Activated CD8-positive, alpha-beta memory T cell treated with anti-CD3 and anti-CD28 coated beads, Interleukin-2, amount 50 U/mL, for 24 hours (primary cell): Measurements from ENCODE around the gene PDIA3.
"Not testable (repeated sequence)": the region's sequence is repeated elsewhere in the genome, so short reads cannot be mapped to it uniquely, and the experiment has no call there.

ENCODE experiments used
- DNase-seq: peaks from one replicate; pipeline ENCODE4 v3.0.0-alpha.2; 2020; ENCODE audit errors: extremely low read depth

The PDIA3 gene

DNA sequence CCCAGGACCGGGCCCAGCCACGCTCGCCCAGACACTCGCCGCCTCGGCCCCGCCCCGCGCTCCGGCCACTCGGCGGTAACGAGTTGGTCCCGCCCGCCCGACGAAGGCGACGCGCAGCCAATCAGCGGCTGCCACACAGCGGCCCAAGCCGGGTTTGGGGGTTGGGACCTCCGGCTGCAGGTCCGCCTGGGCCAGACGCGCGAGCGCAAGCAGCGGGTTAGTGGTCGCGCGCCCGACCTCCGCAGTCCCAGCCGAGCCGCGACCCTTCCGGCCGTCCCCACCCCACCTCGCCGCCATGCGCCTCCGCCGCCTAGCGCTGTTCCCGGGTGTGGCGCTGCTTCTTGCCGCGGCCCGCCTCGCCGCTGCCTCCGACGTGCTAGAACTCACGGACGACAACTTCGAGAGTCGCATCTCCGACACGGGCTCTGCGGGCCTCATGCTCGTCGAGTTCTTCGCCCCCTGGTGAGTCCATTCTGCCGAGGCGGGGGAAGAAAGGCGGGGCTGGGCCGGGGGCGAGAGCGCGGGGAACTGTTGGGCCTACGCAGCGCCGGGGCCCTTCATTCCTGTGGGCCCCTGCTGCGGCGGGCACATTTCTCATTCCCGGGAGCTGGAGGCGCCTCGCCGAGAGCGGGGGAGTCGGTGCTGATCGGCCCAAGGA, at the start of gene PDIA3:
PDIA3 (plus strand) TSS at position 194 of the 658 bp plus-strand sequence; CDS start at position 296, 102 bp downstream.
- DNase-seq, result peak; percentile 69

- no peak for DNase-seq
Measured at GRCh38 chr15:43702174-43702573, 44.1 kb upstream of the PDIA3 start.

DNA sequence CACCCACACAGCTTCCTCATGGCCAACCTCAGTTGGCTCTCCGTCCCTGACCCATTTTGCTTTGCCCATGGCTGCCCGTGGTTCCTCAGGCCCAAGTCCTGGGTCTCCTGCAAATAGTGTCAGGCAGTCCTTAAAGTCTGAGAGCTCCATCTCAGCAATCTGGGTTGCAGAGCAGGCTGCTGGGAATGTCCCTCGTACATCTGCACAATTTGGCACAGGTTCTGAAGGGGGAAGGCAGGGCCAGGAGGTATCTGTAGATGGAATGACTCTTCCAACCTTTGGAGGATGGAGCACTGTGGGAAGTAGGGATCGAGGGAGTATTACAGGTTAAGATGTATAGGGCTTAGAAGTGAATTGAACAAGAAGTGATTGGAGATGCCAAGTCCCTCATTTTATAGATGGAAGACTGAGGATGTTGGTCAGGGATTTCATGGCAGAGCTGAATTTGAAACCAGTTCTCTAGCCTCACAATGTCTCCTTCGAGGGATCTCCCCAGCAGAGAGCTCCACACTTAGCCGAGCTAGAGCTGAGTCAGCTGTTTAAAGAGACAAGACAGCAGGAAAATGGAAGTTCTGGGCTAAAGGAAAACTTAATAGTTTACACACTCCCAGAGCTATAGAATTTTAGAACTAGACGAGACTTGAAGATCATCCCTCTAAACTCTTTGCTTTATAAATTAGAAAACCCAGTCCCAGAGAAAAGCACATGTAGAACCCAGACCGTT, 43.4 kb upstream of the PDIA3 start:
- no peak for DNase-seq

- not testable (repeated sequence) for DNase-seq
Measured at GRCh38 chr15:43710431-43711131, 35.7 kb upstream of the PDIA3 start.

DNA sequence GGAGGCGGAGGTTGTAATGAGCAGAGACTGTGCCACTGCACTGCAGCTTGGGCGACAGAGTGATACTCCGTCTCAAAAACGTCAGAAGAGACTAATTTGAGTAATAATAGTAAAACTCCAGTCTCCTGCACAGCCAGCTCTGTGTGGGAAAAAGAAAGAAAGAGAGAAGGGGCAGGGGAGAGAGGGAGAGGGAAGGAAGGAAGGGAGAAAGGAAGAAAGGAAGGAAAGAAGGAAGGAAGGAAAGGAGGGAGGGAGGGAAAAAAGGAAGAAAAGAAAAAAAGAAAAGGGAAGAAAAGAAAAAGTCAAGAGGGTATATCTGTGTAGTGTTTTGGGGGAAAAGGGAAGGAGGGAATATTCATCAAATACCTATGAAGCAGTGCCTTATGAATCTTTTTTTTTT, 23.1 kb upstream of the PDIA3 start:
- DNase-seq, result no peak

GRCh38 chr15:43726306-43726705, 19.9 kb upstream of the PDIA3 start:
- DNase-seq, result not testable (repeated sequence)

- not testable (repeated sequence) for DNase-seq
Measured at GRCh38 chr15:43728053-43728725, 18.0 kb upstream of the PDIA3 start.

DNA sequence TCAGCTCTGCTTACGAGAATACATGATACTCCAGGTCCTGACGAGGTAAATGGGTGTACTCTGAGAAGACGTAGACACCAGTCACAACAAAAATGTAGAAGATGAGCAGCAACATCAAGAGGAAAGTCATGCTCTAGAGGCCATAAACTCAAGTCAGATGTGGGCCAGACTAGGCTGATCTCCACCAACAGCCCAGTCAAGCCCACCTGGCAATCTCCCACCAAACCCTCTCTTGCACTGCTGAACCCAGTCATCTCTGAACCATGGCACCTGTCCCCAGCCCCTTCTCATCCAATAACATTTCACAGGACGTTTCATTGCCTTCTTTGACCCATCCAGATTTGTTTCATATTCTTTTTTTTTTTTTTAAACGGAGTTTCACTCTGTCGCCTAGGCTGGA, 10.8 kb upstream of the PDIA3 start:
- DNase-seq, result no peak

GRCh38 chr15:43746903-43747309, 668 bp downstream of the PDIA3 start:
- DNase-seq, result not testable (repeated sequence)

DNA sequence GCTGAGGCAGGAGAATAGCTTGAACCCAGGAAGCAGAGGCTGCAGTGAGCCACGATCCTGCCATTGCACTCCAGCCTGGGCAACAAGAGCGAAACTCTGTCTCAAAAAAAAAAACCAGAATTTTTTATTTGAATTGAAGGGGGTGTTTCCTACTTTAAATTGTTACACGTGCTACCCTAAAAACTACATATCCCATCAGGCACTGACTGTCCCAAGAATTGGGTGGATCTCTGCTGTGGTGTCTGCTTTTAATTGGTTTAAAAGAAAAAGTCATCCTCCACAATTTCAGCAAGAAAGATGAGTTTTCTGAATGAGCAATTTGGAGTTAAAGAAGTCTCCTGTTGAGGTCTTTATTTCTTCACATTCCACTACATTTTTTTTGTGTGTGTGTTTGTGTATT, 2.1 kb downstream of the PDIA3 start:
- DNase-seq, result no peak

- DNase-seq, result no peak
Measured at GRCh38 chr15:43749690-43750345, 3.6 kb downstream of the PDIA3 start.

DNA sequence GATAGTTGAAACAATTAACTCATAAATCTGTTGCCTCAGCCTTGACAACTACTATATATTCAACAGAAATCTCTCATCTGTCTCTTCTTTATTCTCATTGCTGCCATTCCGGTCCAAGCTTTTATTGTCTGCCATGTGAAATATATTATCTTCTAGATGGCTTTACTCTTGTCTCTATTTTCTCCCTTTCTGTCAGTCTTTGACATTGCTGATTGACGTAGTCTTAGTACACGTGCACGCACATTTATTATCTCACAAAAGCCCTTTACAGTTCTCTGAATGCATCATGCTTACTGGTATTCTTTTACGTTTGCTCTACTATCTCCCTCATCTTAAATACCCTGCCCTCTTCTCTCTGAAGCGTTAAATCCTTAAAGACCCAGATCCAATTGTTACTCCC, 5.6 kb downstream of the PDIA3 start:
- no peak for DNase-seq

GRCh38 chr15:43762824-43763223, 16.6 kb downstream of the PDIA3 start:
- no peak for DNase-seq

DNA sequence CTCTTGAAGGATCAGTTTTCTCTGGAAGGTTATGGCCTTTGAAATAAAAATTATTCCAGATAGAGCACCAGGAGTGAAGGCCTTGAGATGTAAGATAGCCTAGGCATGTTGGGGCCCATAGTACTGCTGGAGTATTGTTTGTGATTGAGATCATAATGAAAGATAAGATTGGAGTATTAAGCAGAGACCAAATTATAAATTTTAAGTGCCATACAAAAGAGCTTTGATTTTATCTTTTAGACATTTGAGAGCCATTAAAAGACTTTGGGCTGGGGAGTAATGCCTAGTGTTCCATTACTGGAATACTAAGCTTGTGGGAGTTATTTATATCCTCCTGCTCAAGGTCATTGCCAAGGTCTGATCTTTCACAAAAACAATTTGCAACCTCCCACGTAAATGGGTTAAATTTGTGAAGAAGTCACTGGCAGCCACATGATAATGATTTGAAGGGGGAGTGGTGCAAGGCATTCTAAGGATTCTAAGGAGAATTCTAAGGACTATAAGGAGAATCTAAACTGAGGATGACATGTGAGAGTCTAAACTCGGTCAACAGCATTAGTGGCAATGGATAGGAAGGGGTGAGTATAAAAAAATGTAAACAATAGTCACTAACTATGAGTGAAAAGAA, 17.7 kb downstream of the PDIA3 start:
- DNase-seq, result no peak

DNA sequence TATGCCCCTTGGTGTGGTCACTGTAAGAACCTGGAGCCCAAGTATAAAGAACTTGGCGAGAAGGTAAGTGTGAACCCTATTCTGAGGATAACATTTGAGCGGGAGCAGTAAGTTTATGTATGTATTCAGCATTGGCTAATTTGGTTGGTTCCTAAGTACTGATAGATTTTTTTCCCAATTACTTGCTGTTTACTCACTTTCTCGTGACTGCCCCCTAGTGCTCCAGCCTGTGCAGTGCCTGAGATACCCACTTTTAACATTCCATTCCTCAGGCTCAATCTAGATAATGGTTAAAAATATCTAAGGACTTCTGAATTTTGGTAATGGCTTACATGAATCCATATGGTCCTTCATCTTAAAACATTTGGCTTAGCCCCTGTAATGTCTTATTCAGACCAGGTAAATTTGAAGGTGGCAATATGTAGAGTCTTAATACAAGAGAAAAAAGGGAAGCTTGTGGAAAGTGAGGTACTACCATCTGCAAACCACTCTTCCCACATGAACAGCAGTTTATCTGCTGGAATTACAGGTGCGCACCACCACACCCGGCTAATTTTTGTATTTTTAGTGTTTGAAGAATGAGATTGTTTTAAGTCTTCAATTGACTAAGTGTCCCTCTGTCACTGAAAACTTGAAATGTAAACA, 23.5 kb downstream of the PDIA3 start:
- no peak for DNase-seq

- no peak for DNase-seq
Measured at GRCh38 chr15:43771816-43772215, 25.6 kb downstream of the PDIA3 start.

DNA sequence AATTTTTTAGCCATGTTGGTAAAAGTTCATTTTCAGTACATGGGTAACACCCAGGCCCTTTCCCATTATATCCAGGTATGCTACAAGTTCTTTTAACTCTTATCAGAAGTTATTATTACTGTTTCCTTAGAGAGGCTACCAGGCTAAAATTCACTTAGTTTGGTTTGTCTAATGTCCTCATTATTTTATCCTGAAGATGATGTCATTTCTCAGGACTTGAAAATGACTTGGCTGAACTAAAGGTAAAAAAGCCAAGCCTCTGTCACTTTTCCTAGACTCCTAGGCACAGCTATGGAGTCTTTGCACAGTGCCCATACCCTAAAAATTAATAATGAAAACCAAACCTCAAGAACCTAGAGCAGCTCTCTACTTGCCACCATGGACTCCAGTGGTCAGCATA, 26.4 kb downstream of the PDIA3 start:
- no peak for DNase-seq

- DNase-seq, result no peak
Measured at GRCh38 chr15:43774062-43774461, 27.8 kb downstream of the PDIA3 start.

- DNase-seq, result no peak
Measured at GRCh38 chr15:43775411-43775965, 29.2 kb downstream of the PDIA3 start.

DNA sequence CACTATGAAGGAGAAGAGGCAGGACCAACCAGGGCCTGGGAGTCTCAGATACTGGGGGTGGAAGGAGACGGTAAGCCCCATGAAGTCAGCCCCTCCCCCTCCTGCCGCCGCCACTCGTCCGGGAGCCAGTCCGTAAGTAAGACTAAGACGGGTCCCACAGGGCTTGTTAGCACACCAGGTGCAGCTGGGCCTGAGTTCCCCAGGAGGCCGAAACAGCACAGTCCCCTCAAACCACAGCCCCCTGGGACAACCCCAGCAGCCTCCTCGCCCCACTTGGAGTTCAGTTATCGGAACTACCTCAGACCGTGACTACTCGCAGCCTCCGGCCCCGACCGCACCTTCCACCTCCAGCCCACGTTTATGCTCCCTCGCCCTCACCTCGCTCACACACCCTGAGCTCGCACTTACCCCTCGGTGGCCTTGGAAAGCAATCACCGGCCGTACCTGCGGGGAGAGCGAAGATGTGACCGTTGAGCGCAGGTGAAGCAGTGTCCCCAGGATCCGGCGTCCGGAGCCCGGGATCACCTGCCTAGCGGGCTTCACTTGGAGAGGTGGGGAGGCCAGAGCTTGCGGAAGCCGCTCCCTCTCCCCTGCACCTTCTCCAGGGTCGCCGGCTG, 30.0 kb downstream of the PDIA3 start:
- no peak for DNase-seq
